Epidermal melanocyte (primary cell): ENCODE data around the gene KCNA10.

Experiments
- DNase-seq: peaks from one replicate; pipeline ENCODE4 v3.0.0; 2011; ENCODE audit warnings: low spot score; ENCODE audit not compliant: insufficient read length

Gene KCNA10

GRCh38 chr1:110519125-110519810, at the start of gene KCNA10:
KCNA10 (minus strand) TSS chr1:110519175; CDS start chr1:110518787, 388 bp downstream.
- no peak for DNase-seq

GRCh38 chr1:110566836-110567235, 47.9 kb upstream of the KCNA10 start:
- no peak for DNase-seq

DNA sequence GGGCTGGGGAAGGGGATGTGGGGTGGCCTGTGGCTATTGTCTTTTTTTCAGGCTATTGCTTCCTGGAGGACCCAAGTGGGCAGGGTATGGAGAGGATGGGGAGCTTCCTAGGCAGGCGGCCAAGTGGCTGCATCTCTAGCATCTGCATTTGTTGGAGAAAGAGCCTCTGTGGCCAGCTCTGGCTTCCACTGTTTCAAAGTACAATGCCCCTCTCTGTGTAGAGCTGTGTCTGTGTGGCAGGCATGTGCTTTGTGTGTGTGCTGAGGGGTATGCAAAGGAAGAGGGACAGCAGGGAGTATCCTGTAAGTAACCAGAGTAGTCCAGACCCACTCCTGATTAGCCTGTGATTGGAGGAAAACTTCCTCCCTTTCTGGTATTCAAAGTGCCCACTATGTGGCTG, 46.6 kb upstream of the KCNA10 start:
- no peak for DNase-seq

GRCh38 chr1:110563089-110563488, 44.1 kb upstream of the KCNA10 start:
- DNase-seq, result no peak

GRCh38 chr1:110561596-110561995, 42.6 kb upstream of the KCNA10 start:
- no peak for DNase-seq

DNA sequence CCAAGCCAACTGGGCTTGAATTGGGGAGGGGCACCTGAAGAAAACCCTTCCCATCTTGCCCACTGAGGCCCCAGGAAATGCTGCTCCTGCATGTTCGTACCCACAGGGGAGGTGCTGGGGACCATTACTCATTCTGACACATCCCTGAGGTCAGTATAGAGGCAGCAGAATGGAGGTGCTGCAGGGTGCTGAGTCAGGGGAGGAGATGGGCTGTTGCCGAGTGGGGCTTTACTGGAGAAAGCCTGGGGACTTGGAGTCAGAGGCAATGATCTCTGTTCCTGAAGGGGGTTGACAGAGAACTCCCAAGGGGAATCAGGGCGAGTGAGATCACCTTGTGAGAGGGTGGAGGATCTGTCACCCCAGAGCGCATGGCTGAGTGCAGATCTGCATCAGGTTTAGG, 40.2 kb upstream of the KCNA10 start:
- DNase-seq, result no peak

DNA sequence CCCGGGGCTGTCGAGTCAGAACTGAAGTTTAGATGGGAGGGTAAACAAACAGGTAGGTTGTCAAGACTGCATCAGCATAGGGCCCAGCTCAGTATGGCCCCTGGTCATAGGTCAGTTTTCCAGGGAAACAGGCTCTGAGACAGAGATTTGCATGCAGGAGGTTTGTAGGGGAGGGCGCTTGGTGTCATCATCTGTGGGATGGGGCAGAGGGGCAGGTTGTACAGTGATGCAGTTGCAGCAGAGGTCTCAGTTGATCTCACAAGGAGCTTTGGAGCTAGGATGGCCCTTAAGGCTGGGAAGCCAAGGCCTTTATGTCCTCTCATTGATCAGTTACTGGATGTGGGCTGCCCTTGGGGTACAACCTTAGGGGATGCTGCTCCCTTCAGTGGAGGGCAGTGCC, 38.5 kb upstream of the KCNA10 start:
- DNase-seq, result no peak

DNA sequence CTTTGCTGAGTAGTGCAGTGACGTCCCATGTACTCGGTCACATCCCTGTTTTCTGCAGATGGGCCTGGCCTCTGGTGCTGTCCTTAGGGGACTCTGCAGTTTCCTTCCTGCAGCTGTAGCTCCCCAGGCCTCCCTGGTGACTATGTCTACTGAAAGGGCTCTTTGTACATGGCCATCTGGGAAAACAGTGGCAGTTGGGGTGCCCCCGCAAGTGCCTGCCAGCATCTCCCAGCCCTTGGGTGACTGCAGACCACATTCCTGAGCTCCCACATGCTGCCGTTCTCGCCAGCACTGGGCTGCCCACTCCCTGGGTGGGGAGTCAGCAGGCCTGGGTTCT, 37.5 kb upstream of the KCNA10 start:
- peak; percentile 51 for DNase-seq

- DNase-seq, result peak; percentile 68
Measured at GRCh38 chr1:110555807-110556470, 37.0 kb upstream of the KCNA10 start.

- DNase-seq, result no peak
Measured at GRCh38 chr1:110554871-110555801, 36.2 kb upstream of the KCNA10 start.

DNA sequence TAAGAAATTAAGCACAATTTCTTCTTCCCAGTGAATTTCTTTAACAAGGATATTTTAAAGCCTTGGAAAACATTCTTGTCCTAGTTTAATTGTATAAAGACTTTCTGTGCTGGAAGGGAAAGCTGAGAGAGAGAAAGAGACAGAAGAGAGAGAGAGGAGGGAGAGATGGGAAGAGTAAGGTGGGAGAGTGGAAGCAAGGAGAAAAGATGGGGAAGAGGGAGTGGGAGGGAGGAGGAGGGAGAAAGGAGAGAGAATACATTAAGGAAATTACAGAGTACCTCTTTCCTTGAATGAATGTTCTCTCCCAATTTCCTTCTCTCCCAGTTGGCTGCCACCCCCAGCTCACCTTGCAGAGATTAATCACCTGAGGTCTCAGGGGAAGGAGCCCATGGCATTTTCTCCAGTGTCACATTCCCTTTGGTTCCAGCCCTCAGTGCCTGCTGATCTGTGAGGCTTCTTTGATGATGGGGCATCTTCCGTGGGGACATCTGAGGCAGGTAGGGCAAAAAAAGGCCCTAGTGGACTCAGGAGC, 32.4 kb upstream of the KCNA10 start:
- DNase-seq, result no peak

DNA sequence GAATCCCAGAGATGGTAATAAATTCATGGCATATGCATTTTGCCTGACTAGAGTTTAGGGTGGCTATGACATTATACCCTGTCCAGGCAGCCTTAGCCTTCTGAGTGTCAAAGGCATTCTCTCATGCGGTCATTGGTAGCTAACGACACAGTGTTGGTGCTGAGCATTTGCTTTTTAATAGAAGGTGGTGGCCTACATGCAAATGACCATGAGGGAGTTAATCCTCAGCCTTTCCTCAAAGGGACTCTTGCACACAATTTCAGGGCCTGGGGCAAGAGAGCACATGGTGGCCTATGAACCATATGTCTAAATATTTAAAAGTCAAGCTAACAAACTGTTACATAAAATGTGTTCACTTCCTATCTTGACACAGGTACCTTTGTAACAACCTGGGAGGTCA, 30.9 kb upstream of the KCNA10 start:
- DNase-seq, result no peak

DNA sequence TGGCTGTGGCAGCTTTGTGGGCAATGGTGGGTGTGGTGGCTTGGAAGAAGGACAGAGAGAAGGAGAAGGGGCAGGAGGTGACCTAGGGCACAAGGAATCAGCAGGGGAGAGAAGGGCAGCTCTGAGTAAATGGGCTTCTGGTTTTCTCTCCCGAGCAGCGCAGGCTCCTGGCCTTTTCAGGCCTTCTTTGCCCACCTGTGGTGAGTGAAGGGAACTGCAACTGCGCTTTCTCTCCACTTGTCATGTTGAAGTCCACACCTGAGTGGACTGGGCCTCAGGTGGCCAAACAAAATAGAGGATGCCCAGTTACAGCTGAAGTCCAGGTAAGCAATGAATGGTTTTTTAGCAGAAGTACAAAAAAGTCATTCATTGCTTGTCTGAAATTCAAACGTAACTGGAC, 29.4 kb upstream of the KCNA10 start:
- no peak for DNase-seq

DNA sequence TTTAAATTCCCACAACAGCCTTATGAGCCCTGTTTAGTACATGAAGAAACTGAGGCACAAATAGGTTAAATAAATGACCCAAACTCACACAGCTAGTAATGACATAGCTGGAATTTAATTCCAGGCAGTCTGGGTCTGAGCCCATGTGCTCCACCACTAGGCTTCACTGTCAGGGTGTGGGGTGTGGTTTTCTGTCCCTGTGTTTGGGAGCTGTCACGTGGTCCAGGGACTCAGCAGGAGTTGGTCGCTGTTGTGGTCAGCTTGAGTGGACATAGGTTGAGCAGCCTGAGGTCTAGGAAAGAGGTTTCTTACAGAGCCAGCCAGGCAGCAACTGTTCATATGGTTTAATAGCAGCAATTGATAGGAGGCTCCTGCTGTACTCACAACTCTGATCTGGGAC, 28.0 kb upstream of the KCNA10 start:
- DNase-seq, result no peak

DNA sequence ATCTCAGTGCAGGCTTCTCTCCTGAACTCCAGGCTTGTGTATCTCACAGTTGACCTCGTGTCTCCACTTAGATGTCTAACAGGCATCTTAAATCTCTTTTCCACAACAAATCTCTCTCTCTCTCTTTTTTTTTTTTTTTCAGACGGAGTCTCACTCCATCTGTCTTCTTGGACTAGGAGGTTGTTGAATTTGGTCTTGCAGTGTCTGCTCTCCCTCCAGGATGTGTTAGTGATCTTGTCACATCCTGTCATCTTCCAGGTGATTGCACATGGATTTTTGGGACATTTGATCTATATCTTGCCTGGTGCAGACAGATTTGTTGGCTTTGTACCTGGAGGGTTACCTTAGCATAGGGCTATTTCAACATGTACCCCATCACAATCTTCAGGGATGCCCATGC, 26.5 kb upstream of the KCNA10 start:
- DNase-seq, result no peak

GRCh38 chr1:110544753-110545152, 25.8 kb upstream of the KCNA10 start:
- DNase-seq, result no peak

GRCh38 chr1:110542725-110543124, 23.8 kb upstream of the KCNA10 start:
- peak; percentile 44 for DNase-seq

DNA sequence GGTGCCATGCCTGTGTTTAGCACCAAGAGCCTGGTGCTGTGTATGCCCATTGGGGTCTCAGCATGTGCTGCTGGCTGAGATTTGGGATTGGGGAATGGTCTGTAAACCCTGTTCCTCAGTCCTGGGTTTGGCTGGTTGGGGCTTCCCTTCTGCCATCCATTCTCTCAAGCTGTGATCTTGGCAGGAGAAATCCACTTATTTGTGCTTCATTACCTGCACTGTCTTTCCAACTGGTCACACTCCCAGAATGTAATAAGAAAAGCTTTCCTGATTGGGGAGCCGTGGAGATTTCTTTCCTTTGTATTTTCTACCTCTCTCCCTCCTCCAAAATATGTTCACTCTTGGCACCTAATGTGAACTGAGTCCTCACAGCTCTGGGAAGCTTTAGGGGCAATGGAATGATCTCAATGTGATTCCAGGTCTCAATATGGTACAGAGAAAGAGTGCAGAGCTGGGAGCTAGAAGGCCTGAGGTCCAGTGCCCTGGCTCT, 23.0 kb upstream of the KCNA10 start:
- DNase-seq, result no peak

- DNase-seq, result no peak
Measured at GRCh38 chr1:110540891-110541685, 22.1 kb upstream of the KCNA10 start.

DNA sequence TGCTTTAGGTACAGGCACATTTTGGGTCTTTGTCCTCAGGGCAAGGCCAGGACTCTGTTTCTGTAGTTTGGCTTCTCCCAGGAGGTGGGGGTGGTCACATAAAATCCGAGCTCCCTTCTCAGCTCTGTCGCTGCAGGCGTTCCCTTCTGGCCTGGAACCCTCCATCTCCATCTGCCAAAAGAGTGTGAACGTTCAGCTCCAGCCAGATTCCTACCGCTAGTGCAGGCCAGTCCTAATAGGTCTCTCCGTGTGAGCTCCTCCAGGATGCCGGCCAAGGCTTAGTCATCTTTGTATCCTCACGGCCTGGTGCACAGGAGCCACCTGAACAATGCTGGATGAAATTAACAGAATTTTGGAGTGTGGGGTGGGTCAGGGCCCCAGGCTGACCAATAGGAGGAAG, 19.9 kb upstream of the KCNA10 start:
- DNase-seq, result no peak

- DNase-seq, result no peak
Measured at GRCh38 chr1:110538075-110538474, 19.1 kb upstream of the KCNA10 start.
